ENCODE measurements around the gene CNST.
"Not testable (repeated sequence)": the region's sequence is repeated elsewhere in the genome, so short reads cannot be mapped to it uniquely, and the experiment has no call there.

Gene CNST

DNA sequence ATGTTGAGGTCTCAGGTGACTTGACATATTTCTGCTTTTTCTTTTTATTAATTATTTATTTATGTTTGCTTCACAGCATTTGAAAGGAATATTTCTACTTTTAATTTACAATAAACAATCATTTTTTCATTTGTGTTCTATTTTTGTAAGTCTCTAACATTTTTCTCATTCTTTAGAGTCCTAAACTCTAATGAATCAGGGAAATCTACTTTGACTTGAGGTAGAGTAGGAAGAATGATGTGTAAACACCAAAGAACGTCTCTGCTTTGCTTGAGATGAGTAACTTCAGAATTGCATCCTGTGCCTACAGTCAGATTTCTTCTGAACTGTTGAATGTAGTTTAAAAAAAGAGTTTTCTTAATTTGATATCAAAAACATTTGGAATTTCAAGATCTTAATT is 65.2 kb downstream of the CNST start:
- no peak overlapping the region for H3K4me3 ChIP-seq (ENCODE audit: low read depth, low read length)

DNA sequence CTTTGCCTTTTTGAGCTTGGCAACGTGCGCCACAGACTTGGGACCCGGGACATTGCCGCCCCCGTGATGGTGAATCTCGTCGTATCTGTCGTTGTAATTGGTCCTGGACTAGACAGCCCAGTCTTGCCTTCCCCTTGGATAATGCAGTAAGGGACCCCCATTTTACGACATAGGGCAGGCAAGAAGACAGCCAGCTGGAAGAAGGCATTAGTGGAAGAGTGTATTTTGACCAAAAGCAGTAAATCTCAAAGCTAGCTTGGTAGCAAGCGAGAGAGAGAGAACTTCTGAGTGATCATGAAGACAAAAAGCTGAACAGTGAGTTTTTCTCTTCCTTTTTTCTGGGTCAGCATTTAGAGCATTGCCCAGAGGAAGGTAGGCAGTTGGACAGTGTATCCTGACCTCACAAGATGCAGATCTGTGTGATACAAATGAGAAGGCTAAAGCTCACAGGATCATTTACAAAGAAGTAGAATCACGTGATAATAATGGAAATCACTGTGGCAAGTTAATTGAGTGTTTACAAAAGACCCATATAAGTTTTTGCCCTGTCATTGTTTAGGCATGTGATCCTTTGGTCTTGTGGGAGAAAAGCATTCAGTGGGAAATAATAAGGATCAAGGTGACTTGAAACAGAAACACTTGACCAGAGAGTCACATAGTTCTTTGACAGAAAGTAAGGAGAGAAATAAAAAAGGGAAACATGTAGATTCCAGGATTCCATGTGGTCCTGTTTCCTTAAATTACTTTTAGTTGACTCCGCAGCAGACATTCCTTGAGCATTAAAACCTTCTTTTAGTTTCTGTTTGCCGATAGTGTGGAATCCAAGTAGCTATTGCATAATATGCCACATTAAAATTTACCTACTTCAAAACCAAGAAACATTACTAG is 66.3 kb downstream of the CNST start:
- no peak overlapping the region for H3K4me3 ChIP-seq (ENCODE audit: low read depth, low read length)
- TF ChIP-seq, protein P1, sequence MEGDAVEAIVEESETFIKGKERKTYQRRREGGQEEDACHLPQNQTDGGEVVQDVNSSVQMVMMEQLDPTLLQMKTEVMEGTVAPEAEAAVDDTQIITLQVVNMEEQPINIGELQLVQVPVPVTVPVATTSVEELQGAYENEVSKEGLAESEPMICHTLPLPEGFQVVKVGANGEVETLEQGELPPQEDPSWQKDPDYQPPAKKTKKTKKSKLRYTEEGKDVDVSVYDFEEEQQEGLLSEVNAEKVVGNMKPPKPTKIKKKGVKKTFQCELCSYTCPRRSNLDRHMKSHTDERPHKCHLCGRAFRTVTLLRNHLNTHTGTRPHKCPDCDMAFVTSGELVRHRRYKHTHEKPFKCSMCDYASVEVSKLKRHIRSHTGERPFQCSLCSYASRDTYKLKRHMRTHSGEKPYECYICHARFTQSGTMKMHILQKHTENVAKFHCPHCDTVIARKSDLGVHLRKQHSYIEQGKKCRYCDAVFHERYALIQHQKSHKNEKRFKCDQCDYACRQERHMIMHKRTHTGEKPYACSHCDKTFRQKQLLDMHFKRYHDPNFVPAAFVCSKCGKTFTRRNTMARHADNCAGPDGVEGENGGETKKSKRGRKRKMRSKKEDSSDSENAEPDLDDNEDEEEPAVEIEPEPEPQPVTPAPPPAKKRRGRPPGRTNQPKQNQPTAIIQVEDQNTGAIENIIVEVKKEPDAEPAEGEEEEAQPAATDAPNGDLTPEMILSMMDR (conservative IDR thresholded peaks at IDR 0.05; ENCODE audit: low read depth, low read length), result no peak
- peak; percentile 81 for DNase-seq (ENCODE audit: low read depth)

More for the DNA sequence above, 65.2 kb downstream of the CNST start:
- DNase-seq (ENCODE audit: low read depth), result peak; percentile 80
- TF ChIP-seq, protein P1 (conservative IDR thresholded peaks at IDR 0.05; ENCODE audit: low read depth, low read length), result no peak

DNA sequence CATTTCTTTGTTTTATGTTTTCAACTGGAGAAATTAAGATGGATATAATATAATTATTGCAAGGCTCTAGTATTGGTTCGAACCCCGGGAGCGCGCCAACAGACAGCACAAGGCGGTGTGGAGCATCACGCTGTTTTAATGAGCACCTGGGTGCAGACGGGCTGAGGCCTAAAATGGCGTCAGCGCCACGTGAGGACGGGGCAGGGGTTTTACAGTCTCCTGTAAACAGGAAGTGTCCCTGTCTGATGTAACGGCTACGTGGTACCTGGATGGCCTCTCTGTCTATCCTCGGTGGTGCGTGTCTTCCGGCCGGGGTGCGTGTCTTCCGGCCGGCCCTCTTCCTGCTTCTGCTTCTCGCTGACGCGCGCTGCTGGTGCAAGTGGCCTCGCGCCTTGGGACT is 68.4 kb downstream of the CNST start:
- H3K4me3 ChIP-seq (ENCODE audit: low read depth, low read length); DNase-seq (ENCODE audit: low read depth): not testable (repeated sequence)

DNA sequence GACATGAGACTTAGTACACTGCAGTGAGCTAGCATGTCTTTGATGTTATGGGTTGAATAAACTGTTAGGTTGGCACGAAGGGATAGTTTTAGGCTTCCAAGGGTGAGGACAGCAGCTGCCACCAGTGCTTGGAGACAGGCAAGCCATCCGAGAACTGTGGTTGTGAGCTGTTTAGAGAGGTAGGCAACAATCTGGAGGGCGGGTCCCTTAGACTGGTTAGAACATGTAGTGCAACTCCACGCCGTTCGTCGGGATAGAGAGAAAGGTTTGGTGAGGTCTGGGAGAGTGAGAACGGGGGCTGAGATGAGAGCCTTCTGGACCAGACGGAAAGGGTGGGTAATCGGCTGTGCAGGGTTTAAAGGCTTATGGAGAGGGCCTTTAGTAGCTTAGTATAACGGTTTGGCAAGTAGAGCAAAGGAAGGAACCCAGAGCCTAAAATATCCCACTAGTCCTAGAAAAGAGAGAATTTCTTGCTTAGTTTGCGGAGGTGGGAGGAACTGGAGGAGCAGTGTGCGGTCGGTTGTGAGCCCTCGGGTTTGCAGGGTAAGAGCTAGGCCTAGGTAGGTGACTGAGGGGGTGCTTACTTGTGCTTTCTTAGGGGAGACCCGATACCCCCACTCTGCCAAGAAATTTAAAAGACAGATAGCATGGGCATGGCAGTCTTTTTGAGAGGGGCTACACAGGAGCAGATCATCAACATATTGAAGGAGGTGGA is 72.8 kb downstream of the CNST start:
- no peak for DNase-seq (ENCODE audit: low read depth)
- H3K4me3 ChIP-seq (ENCODE audit: low read depth, low read length), result no peak overlapping the region
- TF ChIP-seq, protein P1 (conservative IDR thresholded peaks at IDR 0.05; ENCODE audit: low read depth, low read length), result no peak

DNA sequence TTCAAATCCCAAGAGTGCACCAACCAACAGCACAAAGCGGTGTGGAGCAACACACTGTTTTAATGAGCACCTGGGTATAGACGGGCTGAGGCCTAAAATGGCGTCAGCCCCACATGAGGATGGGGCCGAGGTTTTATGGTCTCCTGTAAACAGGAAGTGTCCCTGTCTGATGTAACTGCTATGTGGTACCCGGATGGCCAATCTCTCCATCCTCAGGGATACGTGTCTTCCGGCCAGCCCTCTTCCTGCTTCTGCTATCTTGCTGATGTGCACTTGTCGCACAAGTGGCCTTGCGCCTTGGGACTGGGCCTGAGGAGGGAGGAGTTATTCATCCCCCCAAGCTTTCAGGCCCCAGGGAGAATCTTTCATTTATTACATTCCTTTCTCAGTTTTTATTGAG is 73.5 kb downstream of the CNST start:
- no peak overlapping the region for H3K4me3 ChIP-seq (ENCODE audit: low read depth, low read length)
- DNase-seq (ENCODE audit: low read depth), result no peak
- TF ChIP-seq, protein P1 (conservative IDR thresholded peaks at IDR 0.05; ENCODE audit: low read depth, low read length), result no peak

DNA sequence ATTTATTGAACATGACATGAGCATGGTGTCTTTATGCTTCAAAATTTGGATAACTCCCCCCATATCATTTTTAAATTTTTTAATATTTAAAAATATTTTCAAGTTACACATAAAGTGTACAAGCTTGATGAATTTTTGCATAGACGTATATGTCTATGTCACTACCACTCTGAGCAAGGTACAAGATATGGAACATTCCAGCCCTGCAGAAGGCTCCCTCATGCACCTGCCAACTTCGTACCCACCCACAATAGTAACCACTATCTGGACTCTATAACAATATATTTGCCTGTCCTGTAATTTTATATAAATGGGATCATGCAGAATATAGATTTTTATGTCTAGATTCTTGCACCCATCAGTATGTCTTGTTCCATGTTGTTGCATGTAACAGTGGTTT is 74.5 kb downstream of the CNST start:
- TF ChIP-seq, protein P1 (conservative IDR thresholded peaks at IDR 0.05; ENCODE audit: low read depth, low read length), result no peak
- H3K4me3 ChIP-seq (ENCODE audit: low read depth, low read length), result no peak overlapping the region
- no peak for DNase-seq (ENCODE audit: low read depth)

DNA sequence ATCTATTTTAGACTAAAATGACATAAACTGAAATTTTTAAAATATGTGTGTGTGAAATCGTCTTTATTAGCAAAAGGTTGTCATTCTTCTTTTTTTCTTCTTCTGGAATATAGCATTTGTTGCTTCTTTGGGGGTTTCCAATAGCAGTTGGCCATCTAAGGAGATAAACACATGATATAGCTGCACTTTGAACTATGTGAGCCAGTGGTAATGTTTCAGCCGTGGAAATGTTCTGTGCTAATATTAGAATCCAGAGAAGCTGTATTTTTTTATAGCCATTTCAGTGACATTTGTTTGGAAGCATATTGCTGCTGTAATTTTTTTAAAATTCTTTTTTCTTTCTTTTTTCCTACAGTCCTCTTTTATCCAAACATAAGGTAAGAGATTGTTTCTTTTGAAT is 75.1 kb downstream of the CNST start:
- TF ChIP-seq, protein P1 (conservative IDR thresholded peaks at IDR 0.05; ENCODE audit: low read depth, low read length), result no peak
- peak; percentile 16 for DNase-seq (ENCODE audit: low read depth)
- H3K4me3 ChIP-seq (ENCODE audit: low read depth, low read length), result no peak overlapping the region
